Neutrophil (primary cell): ENCODE measurements around the gene PTPRD.

Experiments used
- H3K27ac ChIP-seq: fragments of 200-600 bp; sonication (generic); 2 replicates; pipeline ENCODE4 v1.5.1; 2016; ENCODE audit warnings: mild to moderate bottlenecking, moderate library complexity
- H3K27me3 ChIP-seq: fragments of 200-600 bp; sonication (generic); 2 replicates; pipeline ENCODE4 v1.6.0; 2016; ENCODE audit warnings: mild to moderate bottlenecking
- H3K36me3 ChIP-seq: fragments of 200-600 bp; sonication (generic); 2 replicates; pipeline ENCODE4 v1.5.1; 2017
- H3K4me1 ChIP-seq, 2 experiments: fragments of 200-600 bp in 1 of 2; sonication (generic) in 1 of 2; 1 replicate in 1 of 2; 2 replicates in 1 of 2; pipeline versions ENCODE4 v1.5.1 to v1.6.1; 2013 to 2016; ENCODE audit warnings: low read depth in 1 of 2, low read length in 1 of 2, mild to moderate bottlenecking in 1 of 2, moderate library complexity in 1 of 2; ENCODE audit not compliant: control insufficient read depth in 1 of 2, insufficient read depth in 1 of 2
- H3K4me3 ChIP-seq, 2 experiments: fragments of 200-600 bp in 1 of 2; sonication (generic) in 1 of 2; 1 replicate in 1 of 2; 2 replicates in 1 of 2; pipeline ENCODE4 v1.5.1; 2013 to 2016; ENCODE audit warnings: low read depth in 1 of 2, low read length in 1 of 2, mild to moderate bottlenecking in 1 of 2, moderate library complexity in 1 of 2
- H3K9me3 ChIP-seq: fragments of 200-600 bp; sonication (generic); 2 replicates; pipeline ENCODE4 v1.5.1; 2016
- TF ChIP-seq, protein P1 (sequence below): fragments of 200-600 bp; sonication (generic); IDR thresholded peaks from 2 replicates; pipeline ENCODE4 v1.5.1; 2016; ENCODE audit warnings: antibody characterized with exemption

Gene PTPRD

GRCh38 chr9:10633785-10634184, 21.0 kb upstream of the PTPRD start:
- Histone ChIP-seq H3K4me1 (no peaks in the 10 kb centered on the region), H3K9me3 (no peaks in the 10 kb centered on the region), H3K27ac (no peak overlapping the region), H3K27me3 (no peaks in the 10 kb centered on the region), H3K36me3 (no peaks in the 10 kb centered on the region), H3K4me3 (no peak overlapping the region)
- TF ChIP-seq, protein P1, sequence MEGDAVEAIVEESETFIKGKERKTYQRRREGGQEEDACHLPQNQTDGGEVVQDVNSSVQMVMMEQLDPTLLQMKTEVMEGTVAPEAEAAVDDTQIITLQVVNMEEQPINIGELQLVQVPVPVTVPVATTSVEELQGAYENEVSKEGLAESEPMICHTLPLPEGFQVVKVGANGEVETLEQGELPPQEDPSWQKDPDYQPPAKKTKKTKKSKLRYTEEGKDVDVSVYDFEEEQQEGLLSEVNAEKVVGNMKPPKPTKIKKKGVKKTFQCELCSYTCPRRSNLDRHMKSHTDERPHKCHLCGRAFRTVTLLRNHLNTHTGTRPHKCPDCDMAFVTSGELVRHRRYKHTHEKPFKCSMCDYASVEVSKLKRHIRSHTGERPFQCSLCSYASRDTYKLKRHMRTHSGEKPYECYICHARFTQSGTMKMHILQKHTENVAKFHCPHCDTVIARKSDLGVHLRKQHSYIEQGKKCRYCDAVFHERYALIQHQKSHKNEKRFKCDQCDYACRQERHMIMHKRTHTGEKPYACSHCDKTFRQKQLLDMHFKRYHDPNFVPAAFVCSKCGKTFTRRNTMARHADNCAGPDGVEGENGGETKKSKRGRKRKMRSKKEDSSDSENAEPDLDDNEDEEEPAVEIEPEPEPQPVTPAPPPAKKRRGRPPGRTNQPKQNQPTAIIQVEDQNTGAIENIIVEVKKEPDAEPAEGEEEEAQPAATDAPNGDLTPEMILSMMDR: no peak

DNA sequence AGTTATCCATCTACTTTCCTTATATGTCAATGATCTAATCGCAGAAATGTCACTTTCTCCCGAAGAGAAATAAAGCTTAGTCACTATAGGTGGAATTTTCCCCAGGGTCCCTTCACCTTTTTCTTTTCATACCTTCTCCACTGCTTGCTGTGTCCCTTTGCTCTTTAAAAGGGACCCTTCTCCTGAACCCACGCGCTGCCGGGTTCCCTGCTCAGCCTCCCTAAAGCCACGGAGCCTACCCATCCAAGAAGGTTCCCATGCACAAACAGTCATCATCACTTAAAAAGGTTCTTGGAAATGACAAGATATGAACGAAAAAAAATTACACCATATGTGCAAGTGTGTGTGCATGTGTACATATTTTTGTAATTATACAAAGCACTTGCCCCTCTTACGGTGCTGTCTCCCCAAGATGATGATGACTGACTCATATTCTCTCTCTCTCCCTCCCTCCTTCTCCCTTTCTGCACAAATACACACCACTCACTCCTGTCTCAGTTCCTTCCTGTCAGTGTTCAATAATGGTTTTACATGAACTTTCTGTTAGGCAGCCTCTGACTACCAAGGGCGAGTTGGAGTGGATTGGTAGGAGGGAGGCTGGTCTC, 1.5 kb upstream of the PTPRD start:
- Histone ChIP-seq H3K27ac (no peak overlapping the region), H3K4me1 (no peaks in the 10 kb centered on the region), H3K36me3 (no peaks in the 10 kb centered on the region), H3K9me3 (no peaks in the 10 kb centered on the region), H3K27me3 (peaks cover 75% of the 10 kb centered on the region), H3K4me3 (no peak overlapping the region)
- TF ChIP-seq, protein P1: no peak

DNA sequence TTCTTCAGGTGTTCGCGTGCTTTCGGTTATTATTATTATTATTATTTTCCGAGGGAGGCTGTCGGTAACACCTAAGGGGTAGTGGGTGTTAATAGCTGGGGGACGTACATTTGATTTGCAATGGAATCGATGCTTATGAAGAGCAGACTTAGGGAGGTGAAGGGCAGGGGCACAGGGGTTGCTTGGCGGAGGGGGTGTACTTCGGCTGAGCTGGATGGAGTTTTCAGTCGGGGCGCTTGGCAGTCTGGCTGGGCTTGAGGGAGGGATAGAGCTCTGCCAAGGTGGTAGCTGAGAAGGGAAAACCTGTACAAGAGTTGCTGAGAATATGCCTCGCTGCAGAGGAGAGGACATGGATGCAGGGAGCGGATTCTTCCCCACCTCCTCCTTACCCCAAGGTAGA, 617 bp upstream of the PTPRD start:
- Histone ChIP-seq H3K27ac (no peak overlapping the region), H3K9me3 (no peaks in the 10 kb centered on the region), H3K27me3 (peaks cover 75% of the 10 kb centered on the region), H3K4me3 (no peak overlapping the region), H3K36me3 (no peaks in the 10 kb centered on the region), H3K4me1 (no peaks in the 10 kb centered on the region)
- TF ChIP-seq, protein P1: no peak

DNA sequence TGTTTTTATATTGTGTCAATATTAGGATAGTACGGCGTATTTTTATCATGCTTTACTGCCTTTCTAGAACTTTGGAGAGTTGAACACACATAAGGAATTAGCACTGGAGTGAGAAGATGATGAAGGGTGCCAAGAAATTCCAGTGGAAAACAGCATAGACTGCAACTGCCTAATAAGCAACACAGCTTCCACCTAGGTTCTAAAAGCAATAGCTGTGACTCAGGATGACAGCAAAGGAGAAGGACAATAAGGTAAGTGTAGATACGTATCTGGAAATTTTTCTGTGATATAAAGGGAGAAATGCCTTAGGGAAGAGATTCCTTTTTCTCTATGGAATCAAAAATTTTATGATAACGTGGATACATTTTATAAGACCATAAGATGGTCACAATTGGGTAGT, 7.4 kb downstream of the PTPRD start:
- no peak overlapping the region for H3K4me3 ChIP-seq
- peaks cover 11% of the 10 kb centered on the region for H3K27me3 ChIP-seq
- H3K36me3 ChIP-seq: no peaks in the 10 kb centered on the region
- H3K9me3 ChIP-seq: no peaks in the 10 kb centered on the region
- H3K27ac ChIP-seq: no peak overlapping the region
- TF ChIP-seq, protein P1: no peak
- H3K4me1 ChIP-seq: no peaks in the 10 kb centered on the region

DNA sequence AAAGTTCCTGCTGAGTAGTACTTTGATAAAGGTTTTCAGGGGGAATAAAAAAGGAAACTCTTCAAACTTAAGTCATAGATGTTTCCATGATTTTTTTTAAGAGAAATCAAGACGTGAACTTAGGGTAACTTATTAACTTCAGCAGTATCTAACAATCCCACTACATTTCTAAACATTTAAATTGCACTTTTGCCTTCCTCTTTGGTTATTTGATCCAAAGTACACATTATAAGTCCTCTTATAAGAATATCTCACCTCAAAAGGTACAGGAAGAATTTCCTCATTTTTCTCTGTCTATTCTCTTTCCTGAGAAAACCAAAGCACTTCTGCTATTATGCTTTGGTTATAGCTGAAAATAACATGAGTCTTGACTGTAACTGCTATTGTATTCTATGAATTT, 7.9 kb downstream of the PTPRD start:
- no peak overlapping the region for H3K27ac ChIP-seq
- TF ChIP-seq, protein P1: no peak
- peaks cover 6% of the 10 kb centered on the region for H3K27me3 ChIP-seq
- H3K4me1 ChIP-seq: no peaks in the 10 kb centered on the region
- H3K36me3 ChIP-seq: no peaks in the 10 kb centered on the region
- no peaks in the 10 kb centered on the region for H3K9me3 ChIP-seq
- H3K4me3 ChIP-seq: no peak overlapping the region

DNA sequence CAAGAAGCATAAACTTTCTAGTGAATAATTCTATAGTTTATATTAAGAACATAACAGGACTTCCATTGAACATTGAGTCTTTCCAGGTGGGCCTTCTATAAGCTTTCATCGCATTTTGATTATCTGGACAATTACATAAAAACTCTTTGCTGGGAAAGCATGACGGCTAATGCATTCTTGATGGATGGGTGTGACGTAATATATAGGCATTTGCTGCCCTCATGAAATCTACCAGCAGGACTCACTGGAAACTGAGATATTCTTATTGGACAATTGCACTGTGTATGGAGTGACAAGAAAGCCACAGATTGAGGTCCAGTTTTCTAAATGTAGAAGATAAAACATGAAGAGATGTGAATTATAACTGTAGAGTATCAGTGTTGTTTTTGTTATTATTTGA, 15.0 kb downstream of the PTPRD start:
- no peaks in the 10 kb centered on the region for H3K9me3 ChIP-seq
- no peak overlapping the region for H3K4me3 ChIP-seq
- no peaks in the 10 kb centered on the region for H3K4me1 ChIP-seq
- no peak overlapping the region for H3K27ac ChIP-seq
- H3K27me3 ChIP-seq: no peaks in the 10 kb centered on the region
- TF ChIP-seq, protein P1: no peak
- no peaks in the 10 kb centered on the region for H3K36me3 ChIP-seq
